ENCODE data around the gene ANKRD13C.
A peak's percentile ranks its signal among the peaks of the same experiment; 100 is the strongest.
"Not testable (repeated sequence)": the region's sequence is repeated elsewhere in the genome, so short reads cannot be mapped to it uniquely, and the experiment has no call there.

ANKRD13C gene

GRCh38 chr1:70355920-70356319 is 1.4 kb upstream of the ANKRD13C start:
- no peak for DNase-seq

DNA sequence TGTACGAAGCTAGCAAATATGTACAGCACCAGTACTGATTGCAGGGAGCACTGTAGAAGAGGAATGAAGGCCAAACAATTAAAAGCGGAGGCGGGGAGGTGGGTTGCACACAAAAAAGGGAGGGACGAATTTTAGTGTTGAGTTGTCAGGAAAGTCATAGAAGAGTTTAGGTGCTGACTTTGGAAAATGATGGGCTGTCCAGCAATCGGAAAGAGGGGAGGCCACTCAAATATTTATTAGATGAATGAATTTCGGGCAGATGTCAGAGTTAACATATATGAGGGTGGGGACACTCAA is 537 bp upstream of the ANKRD13C start:
- no peak for DNase-seq

DNA sequence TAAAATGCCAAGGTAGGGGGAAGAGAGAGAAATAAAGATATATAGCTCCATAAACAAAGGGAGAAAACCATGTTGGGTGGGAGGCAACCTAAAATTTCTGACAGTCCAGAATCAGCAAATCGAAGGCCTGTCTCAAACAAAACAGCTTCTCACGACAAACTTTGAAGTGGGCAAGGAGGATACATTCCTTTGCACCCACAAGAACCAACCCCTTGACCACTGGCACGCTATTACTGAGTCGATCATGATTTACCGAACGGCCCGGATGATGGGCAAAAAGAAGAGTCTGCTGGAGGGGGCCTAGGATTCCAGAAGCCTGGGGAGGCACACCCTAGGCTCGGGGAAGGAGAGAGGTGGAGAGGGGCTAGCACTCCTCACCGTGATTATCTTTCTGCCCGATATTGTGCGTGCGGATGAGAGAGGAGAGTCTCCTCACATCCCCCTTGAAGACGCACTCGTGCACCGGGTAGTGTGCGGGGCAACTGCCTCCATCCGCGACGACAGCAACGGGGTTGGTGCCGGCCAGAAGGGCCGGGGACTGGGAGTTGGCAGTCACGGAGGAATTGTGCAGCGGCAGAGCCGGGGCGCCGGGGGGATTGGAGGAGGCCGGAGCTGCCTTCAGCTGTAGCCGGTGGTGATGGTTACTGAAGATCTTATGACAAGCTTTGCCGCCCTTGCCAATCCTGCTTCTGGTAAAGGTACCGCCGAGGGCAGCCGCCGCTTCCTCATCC is 756 bp downstream of the ANKRD13C start:
- DNase-seq = peak; percentile 27

DNA sequence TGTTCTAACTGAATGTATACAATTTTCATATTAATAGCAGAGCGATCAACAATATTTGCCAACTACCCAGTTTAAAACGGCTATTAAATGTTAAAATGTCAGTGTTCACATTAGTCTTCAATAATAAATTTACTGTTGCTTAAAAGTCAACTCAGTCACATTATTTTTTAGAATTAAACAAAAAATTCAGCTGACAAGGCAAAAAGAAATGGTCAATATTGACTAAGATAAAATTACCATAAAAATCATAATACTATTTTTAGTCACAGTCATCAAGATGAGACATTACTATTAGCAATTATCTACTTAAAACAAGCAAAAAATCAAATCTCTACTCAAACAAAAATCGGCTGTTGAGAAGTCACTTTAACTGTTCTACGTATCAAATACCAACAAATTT is 1.5 kb downstream of the ANKRD13C start:
- DNase-seq = no peak

DNA sequence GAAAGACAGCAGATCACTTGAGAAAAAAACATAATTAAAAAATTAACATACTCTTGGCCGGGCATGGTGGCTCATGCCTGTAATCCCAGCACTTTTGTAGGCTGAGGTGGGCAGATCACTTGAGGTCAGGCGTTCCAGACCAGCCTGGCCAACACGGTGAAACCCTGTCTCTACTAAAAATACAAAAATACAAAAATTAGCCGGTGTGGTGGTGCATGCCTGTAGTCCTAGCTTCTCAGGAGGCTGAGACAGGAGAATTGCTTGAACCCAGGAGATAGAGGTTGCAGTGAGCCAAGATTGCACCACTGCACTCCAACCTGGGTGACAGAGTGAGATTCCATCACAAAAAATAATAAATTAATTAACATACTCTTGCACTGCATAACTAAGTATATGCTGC is 4.7 kb downstream of the ANKRD13C start:
- not testable (repeated sequence) for DNase-seq

GRCh38 chr1:70348399-70349165 is 5.9 kb downstream of the ANKRD13C start:
- DNase-seq = no peak

DNA sequence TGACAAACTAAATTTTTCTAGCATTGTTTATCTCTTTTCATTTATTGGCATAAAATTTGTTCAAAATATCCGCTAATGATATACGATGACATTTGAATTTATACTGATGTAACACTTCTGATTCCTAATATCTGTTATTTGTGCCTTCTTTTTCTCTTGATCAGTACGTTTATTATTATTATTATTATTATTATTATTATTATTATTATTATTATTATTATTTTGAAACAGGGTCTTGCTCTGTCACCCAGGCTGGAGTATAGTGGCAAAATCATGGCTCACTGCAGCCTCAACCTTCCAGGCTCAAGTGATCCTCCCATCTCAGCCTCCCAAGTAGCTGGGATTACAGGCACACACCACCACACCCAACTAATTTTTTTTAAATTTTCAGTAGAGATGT is 14.9 kb downstream of the ANKRD13C start:
- not testable (repeated sequence) for DNase-seq

DNA sequence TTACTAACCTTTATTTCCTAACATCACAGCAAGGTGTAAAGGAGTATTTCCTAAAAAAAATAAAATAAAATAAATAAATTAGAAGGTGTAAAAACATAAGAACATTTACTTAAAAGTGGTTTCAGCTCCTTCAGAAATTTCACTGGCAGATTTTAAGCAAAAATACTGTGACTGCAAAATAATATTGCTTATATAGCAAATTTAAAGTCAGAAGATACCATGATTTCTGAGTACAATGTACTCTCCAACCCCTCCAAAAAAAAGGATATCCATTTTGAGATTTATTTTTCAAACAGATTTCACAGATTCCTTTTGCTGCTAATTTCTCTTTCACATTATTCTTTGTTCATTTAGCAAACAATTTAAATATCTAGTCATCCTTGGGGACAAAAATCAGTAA is 18.5 kb downstream of the ANKRD13C start:
- DNase-seq = no peak

GRCh38 chr1:70334436-70334835 is 20.1 kb downstream of the ANKRD13C start:
- no peak for DNase-seq

- no peak for DNase-seq
Observed at GRCh38 chr1:70333245-70333644, 21.3 kb downstream of the ANKRD13C start.

DNA sequence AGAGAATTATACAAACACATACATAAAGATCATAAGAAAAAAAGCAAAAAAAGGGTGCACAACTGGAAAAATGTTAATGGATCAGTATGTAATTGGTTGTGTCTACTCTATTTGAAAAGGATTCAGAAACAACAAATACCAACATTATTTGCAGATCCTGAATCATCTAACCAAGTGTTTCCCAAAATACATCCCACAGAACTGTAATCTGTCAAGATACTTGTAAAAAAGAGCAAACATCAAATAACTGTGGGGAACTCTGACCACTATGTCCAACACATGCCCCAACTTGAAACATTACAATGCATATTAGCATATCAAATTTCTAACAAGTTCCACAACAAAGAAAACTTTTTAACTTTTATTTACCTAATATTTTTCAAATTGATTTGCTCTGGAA is 22.6 kb downstream of the ANKRD13C start:
- no peak for DNase-seq

DNA sequence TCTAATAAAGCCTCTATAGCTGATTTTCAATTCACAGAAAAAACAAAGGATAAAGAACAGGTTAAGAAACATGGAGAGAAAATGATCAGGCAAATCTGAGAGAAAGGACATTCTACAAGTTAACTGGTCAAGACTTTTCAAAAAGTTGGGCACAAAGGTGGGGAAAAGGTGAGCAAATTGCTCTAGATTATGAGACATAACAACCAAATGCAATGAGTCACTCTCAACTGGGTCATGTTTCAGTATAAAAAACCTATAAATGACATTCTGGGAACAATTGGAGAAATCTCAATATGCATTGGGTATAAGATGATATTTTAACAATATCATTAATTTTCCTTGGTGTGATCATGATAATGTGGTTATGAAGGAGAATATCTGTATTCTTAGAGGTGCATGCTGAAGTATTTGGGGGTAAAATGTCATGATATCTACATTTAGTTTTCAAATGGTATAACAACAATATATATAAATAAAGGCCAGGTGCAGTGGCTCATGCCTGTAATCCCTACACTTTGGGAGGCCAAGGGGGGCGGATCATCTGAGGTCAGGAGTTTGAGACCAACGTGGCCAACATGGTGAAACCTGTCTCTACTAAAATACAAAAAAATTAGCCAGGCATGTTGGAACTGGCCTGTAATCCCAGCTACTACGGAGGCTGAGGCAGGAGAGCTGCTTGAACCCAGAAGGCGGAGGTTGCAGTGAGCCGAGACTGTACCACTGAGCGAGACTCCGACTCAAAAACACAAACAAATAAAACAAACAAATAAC is 27.0 kb downstream of the ANKRD13C start:
- no peak for DNase-seq

- DNase-seq = no peak
Observed at GRCh38 chr1:70324683-70325082, 29.8 kb downstream of the ANKRD13C start.

GRCh38 chr1:70319750-70320149 is 34.8 kb downstream of the ANKRD13C start:
- no peak for DNase-seq

GRCh38 chr1:70318191-70318590 is 36.3 kb downstream of the ANKRD13C start:
- DNase-seq = no peak

GRCh38 chr1:70317087-70317486 is 37.4 kb downstream of the ANKRD13C start:
- no peak for DNase-seq

DNA sequence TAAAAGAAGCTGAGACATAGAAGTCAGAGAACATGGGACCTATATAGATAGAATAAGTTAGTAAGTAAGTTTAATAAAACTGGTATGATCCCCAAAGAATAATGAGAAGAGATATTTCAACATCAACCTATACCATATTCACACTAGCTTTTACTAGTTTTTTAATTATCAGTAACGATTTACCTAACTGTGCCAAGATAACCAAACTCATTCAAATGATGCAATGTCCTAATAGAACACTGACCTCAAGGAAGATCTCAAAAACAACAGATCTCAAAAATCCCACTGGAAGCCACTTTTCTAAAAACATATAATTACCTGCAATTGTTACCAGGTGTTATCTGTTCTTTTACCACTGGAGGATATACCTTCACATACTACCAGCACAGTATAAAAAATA is 38.7 kb downstream of the ANKRD13C start:
- DNase-seq = no peak

GRCh38 chr1:70314706-70315304 is 39.7 kb downstream of the ANKRD13C start:
- no peak for DNase-seq

DNA sequence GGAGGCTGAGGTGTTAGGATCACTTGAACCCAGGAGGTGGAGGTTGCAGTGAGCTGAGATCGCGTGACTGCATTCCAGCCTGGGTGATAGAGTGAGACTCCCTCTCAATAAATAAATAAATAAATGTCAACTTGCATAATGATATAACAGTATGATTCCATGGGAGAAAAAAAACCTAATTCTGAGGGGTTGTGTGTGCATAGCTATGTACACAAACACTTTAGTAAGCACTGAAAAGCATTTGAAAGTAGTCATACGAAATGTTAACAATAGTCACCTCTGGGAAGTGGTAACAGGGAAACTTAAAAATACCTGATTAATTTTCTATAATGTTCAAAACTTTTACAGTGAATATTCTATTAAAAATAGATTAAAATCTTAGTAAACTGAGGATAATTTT is 43.2 kb downstream of the ANKRD13C start:
- DNase-seq = no peak

DNA sequence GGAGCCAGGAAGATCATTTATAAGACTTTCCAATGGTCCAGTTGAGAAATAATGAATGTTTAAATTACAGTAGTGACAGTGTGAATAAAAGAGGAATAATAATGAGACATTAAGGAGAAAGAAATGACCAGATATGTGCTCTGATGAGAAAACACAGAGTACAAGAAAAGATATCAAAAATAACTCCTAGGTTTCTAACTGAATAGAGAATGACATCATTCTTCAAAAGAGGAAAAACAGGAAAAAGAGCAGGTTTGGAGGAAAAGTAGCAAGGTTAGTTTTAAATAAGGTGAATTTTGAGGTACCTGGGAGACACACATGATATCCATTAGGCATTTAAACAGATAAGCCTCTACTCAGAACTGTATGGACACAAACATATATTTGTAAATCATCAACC is 55.0 kb downstream of the ANKRD13C start:
- no peak for DNase-seq

DNA sequence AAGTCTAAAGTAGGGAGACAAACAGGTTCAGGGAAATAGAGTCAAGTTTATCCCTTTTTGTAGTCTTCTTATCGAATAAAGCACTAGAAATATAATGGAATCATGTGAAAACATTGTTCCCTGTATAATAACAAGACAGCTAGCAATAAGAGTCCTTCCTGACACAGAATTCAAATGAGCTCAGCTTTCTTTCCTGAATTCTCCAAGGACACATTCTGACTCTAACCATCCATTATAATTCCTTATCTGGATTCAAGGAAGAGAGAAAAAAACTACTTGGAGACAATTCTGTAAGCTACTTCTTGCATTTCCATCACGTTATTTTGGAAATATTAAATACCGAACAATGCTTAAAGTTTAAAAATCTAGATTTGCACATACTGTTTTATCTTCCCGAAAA is 58.8 kb downstream of the ANKRD13C start:
- no peak for DNase-seq

DNA sequence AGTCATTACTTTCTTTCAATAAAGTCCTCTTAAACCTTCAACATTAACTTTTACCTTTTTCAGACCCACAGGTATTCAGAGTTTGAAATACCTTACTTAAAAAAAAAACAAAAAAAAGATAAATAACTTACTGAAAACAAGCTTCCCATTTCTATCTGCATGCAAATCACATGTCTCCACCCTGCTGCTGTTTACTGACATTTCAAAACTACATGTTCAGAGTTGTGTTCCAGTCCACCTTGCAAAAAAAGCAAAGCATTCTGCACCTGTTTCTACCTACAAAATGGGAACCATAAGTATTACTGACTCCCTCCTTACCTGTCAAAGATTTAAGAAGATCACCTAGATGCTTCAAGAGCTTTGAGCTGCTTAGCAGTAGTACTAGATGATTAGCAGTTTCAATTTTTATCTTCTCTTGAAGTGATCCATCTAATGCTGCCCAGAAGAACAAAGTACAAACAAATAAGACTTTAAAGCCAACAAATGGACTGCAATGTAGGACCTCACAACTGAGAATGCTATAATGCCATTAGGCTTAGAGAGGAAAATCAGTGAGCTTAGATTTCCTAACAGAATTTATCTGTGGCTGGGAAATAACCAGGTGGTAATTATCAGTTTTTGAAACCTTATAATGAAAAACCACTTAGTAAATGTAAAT is 61.2 kb downstream of the ANKRD13C start:
- no peak for DNase-seq

DNA sequence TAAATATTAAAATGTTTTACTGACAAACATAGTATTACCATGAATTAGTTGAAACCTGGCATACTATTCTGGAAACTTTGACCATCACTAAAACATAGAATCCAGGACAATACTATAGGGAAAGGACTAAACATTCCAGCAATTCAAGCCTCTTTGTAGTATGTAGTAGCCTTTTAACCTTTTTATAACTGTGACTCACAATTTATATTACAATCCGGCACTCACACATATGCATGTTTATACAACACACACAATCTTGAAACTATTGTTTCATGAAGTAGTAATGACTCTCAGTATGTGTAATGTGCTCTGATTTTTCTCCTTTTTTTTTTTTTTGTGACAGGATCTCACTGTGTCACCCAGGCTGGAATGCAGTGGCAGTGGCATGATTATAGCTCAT is 64.3 kb downstream of the ANKRD13C start:
- no peak for DNase-seq
